CD4-positive, alpha-beta T cell treated with Interleukin-15 for 1 hour (primary cell): ENCODE data around the gene THEM4.

Experiments
- DNase-seq: peaks from one replicate; pipeline ENCODE4 v3.0.0-alpha.2; 2020

The THEM4 gene

GRCh38 chr1:151909167-151910149 is at the start of gene THEM4:
TSS of gene THEM4 (minus strand) at chr1:151909511. CDS start at chr1:151909458, 53 bp downstream.
- peak; percentile 93 for DNase-seq

DNA sequence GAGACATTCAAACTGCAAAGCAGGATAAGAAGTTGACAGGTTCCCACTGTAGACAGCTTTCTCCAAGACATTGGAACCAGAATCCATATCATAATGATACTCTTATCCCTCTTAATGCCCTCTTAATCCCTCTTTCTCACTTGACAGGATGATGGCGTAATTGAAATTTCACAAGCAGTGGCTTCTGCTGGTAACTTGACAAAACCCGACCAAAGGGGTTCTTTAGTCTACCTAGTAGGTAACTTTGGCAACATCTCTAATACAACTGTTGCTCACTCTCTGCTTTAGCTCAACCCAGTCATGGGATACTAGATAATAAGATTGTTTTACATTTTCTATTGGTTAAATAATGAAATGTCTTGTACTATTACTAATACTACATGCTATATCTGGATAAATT is 49.6 kb upstream of the THEM4 start:
- DNase-seq = no peak

DNA sequence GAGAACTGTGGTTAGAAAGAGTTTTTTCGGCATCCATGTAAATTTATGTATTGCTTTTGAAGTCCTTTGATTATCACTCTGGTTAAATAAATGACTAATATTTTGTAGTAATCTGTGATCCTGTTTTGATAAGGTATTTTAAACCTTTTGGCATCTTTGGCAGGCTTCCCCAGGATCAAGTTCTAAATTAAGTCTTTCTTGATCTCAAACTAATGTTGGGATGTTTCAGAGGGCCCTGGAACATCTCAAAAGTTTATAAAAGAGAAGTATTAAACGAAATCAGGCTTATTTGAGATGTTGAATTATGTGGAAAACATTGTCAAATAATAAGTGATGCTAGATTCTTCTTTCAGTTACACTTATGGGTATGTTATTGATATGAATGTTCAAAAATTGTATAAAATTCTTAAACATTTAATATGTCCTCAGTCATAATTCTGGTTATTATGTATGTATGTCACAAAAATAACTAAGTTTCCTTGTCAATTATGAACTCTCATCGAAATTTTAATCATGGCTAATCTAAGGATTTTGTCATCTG is 47.7 kb upstream of the THEM4 start:
- no peak for DNase-seq

GRCh38 chr1:151953409-151954094 is 44.2 kb upstream of the THEM4 start:
- DNase-seq = no peak

- DNase-seq = no peak
Observed at GRCh38 chr1:151952811-151953210, 43.5 kb upstream of the THEM4 start.

DNA sequence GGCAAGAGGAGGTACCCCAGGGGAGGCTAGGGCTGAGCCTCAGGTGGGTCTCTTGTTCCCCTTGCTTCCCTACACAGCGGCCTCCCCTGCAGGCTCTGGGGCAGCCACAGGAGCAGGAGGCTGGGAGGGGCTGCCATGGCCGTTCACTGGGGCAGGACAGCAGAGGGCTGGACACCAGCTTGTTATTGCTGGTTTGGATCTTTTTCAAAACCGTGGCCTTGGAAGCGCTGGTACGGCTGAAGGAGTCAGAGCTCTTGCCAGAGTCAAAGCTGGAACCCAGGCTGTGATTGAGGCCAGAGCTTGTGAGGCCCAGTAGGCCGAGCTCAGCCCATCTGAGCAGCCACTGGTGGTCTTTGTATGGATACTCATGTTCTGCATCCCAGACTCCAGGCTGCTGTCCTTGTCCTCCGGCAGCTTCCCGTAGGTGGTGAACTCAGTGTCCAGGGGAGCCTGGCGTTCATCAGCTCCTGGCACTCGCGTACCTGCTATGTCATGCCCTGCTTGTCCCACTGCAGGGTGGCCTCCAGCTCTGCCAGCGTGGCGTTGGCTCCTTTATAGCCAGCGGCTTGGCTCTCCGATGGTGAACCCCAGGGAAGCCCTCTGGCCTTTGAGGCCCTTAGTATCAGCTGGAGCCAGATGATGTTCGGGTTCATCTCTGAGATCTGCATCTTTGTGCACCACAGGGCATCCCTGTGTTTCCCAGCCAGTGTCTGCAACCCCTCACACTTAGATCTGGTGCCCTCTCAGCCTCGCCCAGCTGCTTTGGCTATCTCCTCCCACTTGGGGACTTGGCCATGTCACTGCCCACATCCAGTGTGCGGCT is 40.3 kb upstream of the THEM4 start:
- DNase-seq = no peak

GRCh38 chr1:151948506-151948905 is 39.2 kb upstream of the THEM4 start:
- no peak for DNase-seq

DNA sequence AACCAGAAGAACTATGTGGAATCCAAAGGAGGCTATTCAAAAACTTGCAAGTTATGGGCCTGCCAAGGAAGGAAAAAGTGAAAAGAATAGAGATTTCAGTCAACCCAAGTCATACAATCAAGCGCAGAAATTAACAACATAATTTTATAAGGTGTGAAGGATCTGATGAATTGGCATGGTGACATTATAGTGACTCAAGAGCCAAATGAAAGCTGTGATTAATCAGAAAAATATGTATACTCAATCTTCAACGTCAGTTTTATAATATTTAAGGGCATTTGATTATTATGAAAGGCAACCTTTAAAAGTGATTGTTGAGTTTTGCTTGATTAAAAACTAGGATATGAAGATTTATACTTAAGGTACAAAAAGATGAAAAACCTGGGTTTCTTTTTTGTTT is 37.8 kb upstream of the THEM4 start:
- no peak for DNase-seq

- DNase-seq = peak; percentile 95
Observed at GRCh38 chr1:151945725-151946722, 36.7 kb upstream of the THEM4 start.

GRCh38 chr1:151944857-151945575 is 35.7 kb upstream of the THEM4 start:
- peak; percentile 19 for DNase-seq

- peak; percentile 64 for DNase-seq
Observed at GRCh38 chr1:151944126-151944856, 35.0 kb upstream of the THEM4 start.

- no peak for DNase-seq
Observed at GRCh38 chr1:151943591-151943990, 34.3 kb upstream of the THEM4 start.

- no peak for DNase-seq
Observed at GRCh38 chr1:151942882-151943281, 33.6 kb upstream of the THEM4 start.

- no peak for DNase-seq
Observed at GRCh38 chr1:151940541-151940940, 31.2 kb upstream of the THEM4 start.

GRCh38 chr1:151939779-151940178 is 30.5 kb upstream of the THEM4 start:
- no peak for DNase-seq

GRCh38 chr1:151939141-151939540 is 29.8 kb upstream of the THEM4 start:
- DNase-seq = no peak

DNA sequence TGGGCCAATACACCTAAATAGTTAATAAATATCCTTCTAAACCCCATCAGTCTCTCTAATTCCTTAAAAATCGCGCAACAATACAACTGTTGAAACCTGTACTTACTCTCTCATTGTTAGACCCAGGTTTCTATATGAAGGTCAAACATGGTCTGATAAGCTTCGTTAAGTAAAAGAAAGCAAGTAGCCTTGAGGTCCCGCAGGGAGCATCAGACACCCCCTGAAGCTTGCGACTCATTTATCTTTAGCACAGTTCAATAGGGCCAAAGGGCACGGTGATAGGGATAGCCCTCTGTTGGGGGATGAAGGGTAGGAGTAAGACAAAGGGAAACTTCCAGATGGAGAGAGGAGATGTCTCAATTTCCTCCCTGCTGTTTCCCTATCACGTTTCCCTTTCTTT is 27.3 kb upstream of the THEM4 start:
- no peak for DNase-seq

- DNase-seq = no peak
Observed at GRCh38 chr1:151935894-151936602, 26.7 kb upstream of the THEM4 start.

GRCh38 chr1:151935154-151935553 is 25.8 kb upstream of the THEM4 start:
- DNase-seq = no peak
